ENCODE data around the gene RAPGEF4.

DNA sequence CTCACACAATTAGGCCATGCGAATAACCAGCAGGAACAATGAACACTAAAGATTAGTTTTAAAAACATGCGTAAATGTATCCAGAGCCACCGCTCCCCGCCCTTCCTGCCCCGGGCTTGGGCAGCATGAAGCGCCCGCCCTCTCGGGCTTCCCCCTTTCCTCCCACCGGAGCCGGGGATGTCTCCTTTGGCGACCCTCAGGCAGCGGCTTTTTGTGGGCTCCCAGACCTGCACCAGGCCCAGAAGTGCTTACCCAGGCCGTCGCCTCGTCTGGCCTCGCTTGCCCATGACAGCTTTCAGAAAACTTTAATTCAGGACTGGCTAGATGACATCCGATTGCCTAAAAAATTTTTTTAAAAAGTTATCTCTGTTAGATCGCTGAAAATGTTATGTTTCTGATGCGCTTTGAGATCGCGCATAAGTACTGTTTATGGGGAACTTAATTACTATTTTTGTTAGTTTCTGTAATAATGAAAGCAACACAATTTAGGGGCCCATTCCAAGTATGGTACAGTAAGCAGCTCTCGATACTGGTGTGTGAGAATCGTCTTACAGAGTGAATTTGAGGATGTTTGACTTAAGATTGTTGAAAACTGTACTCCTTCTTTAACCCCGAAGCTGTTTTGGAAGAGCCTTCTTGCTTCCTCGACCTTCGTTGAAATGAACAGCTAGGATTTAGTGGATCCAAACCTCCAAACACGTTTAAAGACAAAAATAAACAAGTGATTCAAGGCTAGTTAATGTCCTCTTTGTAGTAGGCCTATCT lies 341.1 kb downstream of the RAPGEF4 start:
- TF ChIP-seq POLR2AphosphoS5 (IDR thresholded peaks at IDR 0.05; ENCODE audit: borderline replicate concordance, low read depth, low read length) (peak; percentile 36; the same call in 1 of the 2 replicates), FOXP2 (optimal IDR thresholded peaks at IDR 0.05; ENCODE audit: control extremely low read depth, extremely low read length, insufficient read depth) (no peak)

Measured in SK-N-MC (cell line).